Measurements from ENCODE around the gene PFKP. TPM values are rescaled to one million over a fixed set of nuclear protein-coding genes. Genes with fewer than 3 reads are reported as not detected.
A peak's percentile ranks its signal among the peaks of the same experiment; 100 is the strongest.

Gene PFKP
- total RNA-seq, 1 donor from 2014 or later = 23.5 TPM

GRCh38 chr10:3031490-3031889, 35.9 kb upstream of the PFKP start:
- H3K27me3 ChIP-seq (ENCODE audit: low read depth) = no peaks in the 10 kb centered on the region
- no peaks in the 10 kb centered on the region for H3K9me3 ChIP-seq
- TF ChIP-seq CTCF (IDR thresholded peaks at IDR 0.05) = no peak
- no peak for DNase-seq
- no peak overlapping the region for H3K4me3 ChIP-seq
- ATAC-seq = no peak
- H3K27ac ChIP-seq = no peak overlapping the region
- H3K4me1 ChIP-seq = no peaks in the 10 kb centered on the region
- H3K36me3 ChIP-seq = no peaks in the 10 kb centered on the region
- intact Hi-C loops (cut with DNase I) = no loop called here

GRCh38 chr10:3033925-3034324, 33.4 kb upstream of the PFKP start:
- TF ChIP-seq CTCF (IDR thresholded peaks at IDR 0.05) = no peak
- ATAC-seq (peak; percentile 51 to 54), DNase-seq (no peak)
- Histone ChIP-seq H3K27me3 (ENCODE audit: low read depth) (no peaks in the 10 kb centered on the region), H3K4me1 (no peaks in the 10 kb centered on the region), H3K9me3 (no peaks in the 10 kb centered on the region), H3K4me3 (no peak overlapping the region), H3K27ac (no peak overlapping the region), H3K36me3 (no peaks in the 10 kb centered on the region)
- intact Hi-C loops (cut with DNase I) = no loop called here

GRCh38 chr10:3034616-3035015, 32.7 kb upstream of the PFKP start:
- H3K27me3 ChIP-seq (ENCODE audit: low read depth) = no peaks in the 10 kb centered on the region
- H3K9me3 ChIP-seq = no peaks in the 10 kb centered on the region
- intact Hi-C loops (cut with DNase I) = no loop called here
- DNase-seq = no peak
- no peak overlapping the region for H3K4me3 ChIP-seq
- H3K36me3 ChIP-seq = no peaks in the 10 kb centered on the region
- no peaks in the 10 kb centered on the region for H3K4me1 ChIP-seq
- TF ChIP-seq CTCF (IDR thresholded peaks at IDR 0.05) = no peak
- peak in 1 of 2 donors; percentile 21 for ATAC-seq
- H3K27ac ChIP-seq = no peak overlapping the region

GRCh38 chr10:3036155-3037021, 31.0 kb upstream of the PFKP start:
- Histone ChIP-seq H3K4me3 (no peak overlapping the region), H3K36me3 (no peaks in the 10 kb centered on the region), H3K4me1 (no peaks in the 10 kb centered on the region), H3K27ac (peak overlapping the region; percentile 47), H3K27me3 (ENCODE audit: low read depth) (no peaks in the 10 kb centered on the region), H3K9me3 (no peaks in the 10 kb centered on the region)
- intact Hi-C loops (cut with DNase I) = no loop called here
- no peak for DNase-seq
- peak; percentile 68 to 70 for ATAC-seq
- TF ChIP-seq CTCF (IDR thresholded peaks at IDR 0.05) = no peak

GRCh38 chr10:3037182-3037581, 30.2 kb upstream of the PFKP start:
- no peaks in the 10 kb centered on the region for H3K4me1 ChIP-seq
- ATAC-seq (no peak), DNase-seq (no peak)
- no peaks in the 10 kb centered on the region for H3K27me3 ChIP-seq (ENCODE audit: low read depth)
- no peak for TF ChIP-seq CTCF (IDR thresholded peaks at IDR 0.05)
- H3K4me3 ChIP-seq = no peak overlapping the region
- intact Hi-C loops (cut with DNase I) = no loop called here
- no peak overlapping the region for H3K27ac ChIP-seq
- no peaks in the 10 kb centered on the region for H3K9me3 ChIP-seq
- H3K36me3 ChIP-seq = no peaks in the 10 kb centered on the region

Data from lower lobe of right lung (tissue), 2 donors.